K562 (cell line): Measurements from ENCODE around the gene EXD2. TPM values are rescaled to one million over a fixed set of nuclear protein-coding genes. Genes with fewer than 3 reads are reported as not detected.

Experiments
- CHD4 ChIP-seq: fragments of 200-600 bp; sonication (generic); IDR thresholded peaks from 3 replicates; pipeline ENCODE4 v1.6.1; 2012; ENCODE audit warnings: low read depth, mild to moderate bottlenecking, mixed read lengths, low read length, inconsistent platforms; ENCODE audit not compliant: insufficient read depth, insufficient replicate concordance, poor library complexity, severe bottlenecking
- GATAD2B ChIP-seq: fragments of 450-650 bp; IDR thresholded peaks from 2 replicates; pipeline ENCODE4 v1.6.1; 2017; ENCODE audit warnings: mild to moderate bottlenecking, borderline replicate concordance
- MYNN ChIP-seq, 2 experiments: sonication (generic); formaldehyde crosslinking in 1 of 2; IDR thresholded peaks; 2 replicates each; pipeline versions ENCODE4 v1.5.0 to v1.6.1; 2016 to 2020; ENCODE audit warnings: antibody characterized with exemption in 1 of 2, missing genetic modification reagents in 1 of 2
- NEUROD1 ChIP-seq: fragments of 150-350 bp; IDR thresholded peaks from 2 replicates; pipeline ENCODE4 v1.6.1; 2014; ENCODE audit warnings: borderline replicate concordance, low read length, low read depth; ENCODE audit not compliant: partially characterized antibody
- NONO ChIP-seq, 2 experiments: fragments of 200-400 bp in 1 of 2; fragments of 450-650 bp in 1 of 2; formaldehyde crosslinking in 1 of 2; IDR thresholded peaks; 2 replicates each; pipeline ENCODE4 v1.6.1; 2017; ENCODE audit warnings: low read depth in 2 of 2, mild to moderate bottlenecking in 2 of 2, moderate library complexity in 2 of 2, low read length in 1 of 2
- NR2C2 ChIP-seq, 2 experiments: fragments of 200-800 bp in 1 of 2; sonication (Bioruptor generic) in 1 of 2; sonication (generic) in 1 of 2; formaldehyde crosslinking in 1 of 2; IDR thresholded peaks; 2 replicates each; pipeline versions ENCODE4 v1.6.1 to v1.8.0; 2016 to 2022; ENCODE audit warnings: mild to moderate bottlenecking in 1 of 2, missing compliant biosample characterization in 1 of 2, missing genetic modification characterization in 1 of 2, missing genetic modification reagents in 1 of 2
- PHF8 ChIP-seq: fragments of 200-600 bp; sonication (generic); IDR thresholded peaks from 2 replicates; pipeline ENCODE4 v1.6.1; 2012; ENCODE audit warnings: mixed run types, mild to moderate bottlenecking, inconsistent platforms, low read length, moderate library complexity, borderline replicate concordance
- RFX7 ChIP-seq: fragments of 250-450 bp; sonication (Bioruptor Pico); IDR thresholded peaks from 2 replicates; pipeline ENCODE4 v1.5.1; 2021; ENCODE audit warnings: mild to moderate bottlenecking
- SOX6 ChIP-seq: fragments of 450-650 bp; IDR thresholded peaks from 2 replicates; pipeline ENCODE4 v1.6.1; 2014; ENCODE audit warnings: mild to moderate bottlenecking
- ZC3H8 ChIP-seq: fragments of 450-650 bp; IDR thresholded peaks from 2 replicates; pipeline ENCODE4 v1.6.1; 2017
- ZNF57 ChIP-seq: fragments of 450-650 bp; formaldehyde crosslinking; IDR thresholded peaks from 2 replicates; pipeline ENCODE4 v1.4.0; 2020; ENCODE audit warnings: mild to moderate bottlenecking, moderate library complexity
- polyA plus RNA-seq, 8 experiments: library from polyadenylated mRNA; depleted of rRNA in 4 of 8; stranded (reverse) in 5 of 8; unstranded in 3 of 8; fragments of >200 nt; fragmentation: Nextera tagmentation in 2 of 8; fragmentation: Illumina TruSeq in 1 of 8; extraction: Ambion mirVana in 2 of 8; extraction: Trizol in 1 of 8; gene quantifications; 2 replicates each; pipeline versions ENCODE4 v1.2.1 to v1.2.3, GENCODE V29; 2011 to 2014; ENCODE audit warnings: inconsistent platforms in 1 of 8, missing spikeins in 1 of 8
- total RNA-seq, 7 experiments: library from RNA; depleted of rRNA in 6 of 7; stranded (reverse); fragments of >200 nt in 6 of 7; fragmentation: Illumina TruSeq in 2 of 7; extraction: Trizol in 2 of 7; gene quantifications; 2 replicates each; pipeline versions ENCODE4 v1.2.1 to v1.2.3, GENCODE V29; 2011 to 2021; ENCODE audit warnings: low replicate concordance in 1 of 7
- TF ChIP-seq, protein P1 (sequence below): fragments of 450-650 bp; formaldehyde crosslinking; IDR thresholded peaks from 2 replicates; pipeline ENCODE4 v1.4.0; 2020; ENCODE audit warnings: mild to moderate bottlenecking, mixed read lengths
- TF ChIP-seq, protein P2 (sequence below): fragments of 200-800 bp; sonication (Bioruptor generic); IDR thresholded peaks from 2 replicates; pipeline ENCODE4 v1.6.1; 2017; ENCODE audit warnings: missing genetic modification characterization, missing compliant biosample characterization
- TF ChIP-seq, protein P3 (sequence below): conservative IDR thresholded peaks from 2 replicates; pipeline ENCODE4 v1.6.1; 2011; ENCODE audit warnings: low read depth, mild to moderate bottlenecking, low read length; ENCODE audit not compliant: control insufficient read depth
- TF ChIP-seq, protein P4 (sequence below): fragments of 450-650 bp; conservative IDR thresholded peaks from 2 replicates; pipeline ENCODE4 v1.6.1; 2016; ENCODE audit warnings: missing genetic modification characterization, low read depth, mild to moderate bottlenecking, control low read depth, missing compliant biosample characterization
- TF ChIP-seq, protein P5 (sequence below), 2 experiments: IDR thresholded peaks; 2 replicates each; pipeline ENCODE4 v1.6.1; 2012; ENCODE audit warnings: improper control_type of control experiment in 2 of 2, low read depth in 2 of 2, low read length in 2 of 2, borderline replicate concordance in 1 of 2

Gene EXD2
- total and polyA plus RNA-seq, 9 of the 15 experiments (the other 6 are each of a cell fraction or from before 2014, with no cell fraction given) = 1.6 to 7.5 (median 3.7) TPM

DNA sequence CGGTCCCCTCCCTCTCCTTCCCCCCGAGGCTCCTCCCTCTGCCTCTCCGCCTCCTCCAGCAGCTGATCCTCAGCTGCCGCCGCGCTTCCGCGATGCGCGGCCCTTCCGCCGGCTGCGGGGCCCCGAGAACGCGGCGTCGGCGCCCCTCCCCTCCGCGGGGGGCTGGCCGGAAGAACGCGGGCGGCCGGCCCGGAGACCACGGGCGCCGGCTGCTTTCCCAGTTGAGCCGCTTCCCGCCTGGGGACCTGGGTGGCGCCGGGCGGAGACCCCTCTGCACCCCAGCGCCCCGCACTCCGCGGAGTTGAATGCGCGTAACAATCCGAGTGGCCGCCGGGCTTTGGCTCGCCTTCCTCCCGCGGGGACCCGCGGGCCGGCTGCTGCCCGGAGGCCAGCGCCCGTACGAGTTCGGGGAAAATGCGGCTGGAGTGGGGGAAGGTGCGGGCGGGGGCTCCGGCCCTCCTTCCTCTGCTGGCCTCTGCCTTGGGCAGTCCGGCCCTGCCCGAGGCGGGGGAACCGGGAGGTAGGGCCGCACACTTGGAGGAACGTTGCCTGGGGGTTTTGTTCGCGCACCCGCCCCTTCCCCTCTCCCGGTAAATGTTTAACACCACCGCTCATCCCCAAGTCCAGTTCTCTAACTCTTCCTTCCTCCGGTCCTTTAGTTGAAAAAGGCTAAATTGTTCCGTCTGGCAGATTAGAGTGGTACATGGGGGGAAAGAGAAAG is 38.0 kb upstream of the EXD2 start (continued):
- TF ChIP-seq, protein P1, sequence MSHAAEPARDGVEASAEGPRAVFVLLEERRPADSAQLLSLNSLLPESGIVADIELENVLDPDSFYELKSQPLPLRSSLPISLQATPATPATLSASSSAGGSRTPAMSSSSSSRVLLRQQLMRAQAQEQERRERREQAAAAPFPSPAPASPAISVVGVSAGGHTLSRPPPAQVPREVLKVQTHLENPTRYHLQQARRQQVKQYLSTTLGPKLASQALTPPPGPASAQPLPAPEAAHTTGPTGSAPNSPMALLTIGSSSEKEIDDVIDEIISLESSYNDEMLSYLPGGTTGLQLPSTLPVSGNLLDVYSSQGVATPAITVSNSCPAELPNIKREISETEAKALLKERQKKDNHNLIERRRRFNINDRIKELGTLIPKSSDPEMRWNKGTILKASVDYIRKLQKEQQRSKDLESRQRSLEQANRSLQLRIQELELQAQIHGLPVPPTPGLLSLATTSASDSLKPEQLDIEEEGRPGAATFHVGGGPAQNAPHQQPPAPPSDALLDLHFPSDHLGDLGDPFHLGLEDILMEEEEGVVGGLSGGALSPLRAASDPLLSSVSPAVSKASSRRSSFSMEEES (CRISPR knock-in tag) = no peak
- TF ChIP-seq RFX7 (CRISPR knock-in tag) (no peak), NEUROD1 (peak; percentile 54), PHF8 (peak; percentile 79), MYNN (IDR thresholded peaks at IDR 0.05) (peak; percentile 21; the same call in 1 of the 2 replicates), MYNN (CRISPR knock-in tag; IDR thresholded peaks at IDR 0.05) (no peak), ZNF57 (no peak), NR2C2 (CRISPR knock-in tag; IDR thresholded peaks at IDR 0.05) (no peak), NR2C2 (tag; IDR thresholded peaks at IDR 0.05) (no peak), GATAD2B (peak; percentile 75; the same call in 1 of the 2 replicates), ZC3H8 (no peak), SOX6 (peak; percentile 34; the same call in 1 of the 2 replicates), CHD4 (no peak), NONO (IDR thresholded peaks at IDR 0.05; ENCODE audit: low read depth in 2 of 2, low read length in 1 of 2) (peak; percentile 33 to 63; a peak in 1 of 4 replicates)
- TF ChIP-seq, protein P2, sequence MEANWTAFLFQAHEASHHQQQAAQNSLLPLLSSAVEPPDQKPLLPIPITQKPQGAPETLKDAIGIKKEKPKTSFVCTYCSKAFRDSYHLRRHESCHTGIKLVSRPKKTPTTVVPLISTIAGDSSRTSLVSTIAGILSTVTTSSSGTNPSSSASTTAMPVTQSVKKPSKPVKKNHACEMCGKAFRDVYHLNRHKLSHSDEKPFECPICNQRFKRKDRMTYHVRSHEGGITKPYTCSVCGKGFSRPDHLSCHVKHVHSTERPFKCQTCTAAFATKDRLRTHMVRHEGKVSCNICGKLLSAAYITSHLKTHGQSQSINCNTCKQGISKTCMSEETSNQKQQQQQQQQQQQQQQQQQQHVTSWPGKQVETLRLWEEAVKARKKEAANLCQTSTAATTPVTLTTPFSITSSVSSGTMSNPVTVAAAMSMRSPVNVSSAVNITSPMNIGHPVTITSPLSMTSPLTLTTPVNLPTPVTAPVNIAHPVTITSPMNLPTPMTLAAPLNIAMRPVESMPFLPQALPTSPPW (CRISPR knock-in tag) = peak; percentile 88
- TF ChIP-seq, protein P3, sequence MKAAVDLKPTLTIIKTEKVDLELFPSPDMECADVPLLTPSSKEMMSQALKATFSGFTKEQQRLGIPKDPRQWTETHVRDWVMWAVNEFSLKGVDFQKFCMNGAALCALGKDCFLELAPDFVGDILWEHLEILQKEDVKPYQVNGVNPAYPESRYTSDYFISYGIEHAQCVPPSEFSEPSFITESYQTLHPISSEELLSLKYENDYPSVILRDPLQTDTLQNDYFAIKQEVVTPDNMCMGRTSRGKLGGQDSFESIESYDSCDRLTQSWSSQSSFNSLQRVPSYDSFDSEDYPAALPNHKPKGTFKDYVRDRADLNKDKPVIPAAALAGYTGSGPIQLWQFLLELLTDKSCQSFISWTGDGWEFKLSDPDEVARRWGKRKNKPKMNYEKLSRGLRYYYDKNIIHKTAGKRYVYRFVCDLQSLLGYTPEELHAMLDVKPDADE = peak; percentile 57; the same call in 1 of the 2 replicates
- TF ChIP-seq, protein P4, sequence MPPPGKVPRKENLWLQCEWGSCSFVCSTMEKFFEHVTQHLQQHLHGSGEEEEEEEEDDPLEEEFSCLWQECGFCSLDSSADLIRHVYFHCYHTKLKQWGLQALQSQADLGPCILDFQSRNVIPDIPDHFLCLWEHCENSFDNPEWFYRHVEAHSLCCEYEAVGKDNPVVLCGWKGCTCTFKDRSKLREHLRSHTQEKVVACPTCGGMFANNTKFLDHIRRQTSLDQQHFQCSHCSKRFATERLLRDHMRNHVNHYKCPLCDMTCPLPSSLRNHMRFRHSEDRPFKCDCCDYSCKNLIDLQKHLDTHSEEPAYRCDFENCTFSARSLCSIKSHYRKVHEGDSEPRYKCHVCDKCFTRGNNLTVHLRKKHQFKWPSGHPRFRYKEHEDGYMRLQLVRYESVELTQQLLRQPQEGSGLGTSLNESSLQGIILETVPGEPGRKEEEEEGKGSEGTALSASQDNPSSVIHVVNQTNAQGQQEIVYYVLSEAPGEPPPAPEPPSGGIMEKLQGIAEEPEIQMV (tag) = no peak
- TF ChIP-seq, protein P5, sequence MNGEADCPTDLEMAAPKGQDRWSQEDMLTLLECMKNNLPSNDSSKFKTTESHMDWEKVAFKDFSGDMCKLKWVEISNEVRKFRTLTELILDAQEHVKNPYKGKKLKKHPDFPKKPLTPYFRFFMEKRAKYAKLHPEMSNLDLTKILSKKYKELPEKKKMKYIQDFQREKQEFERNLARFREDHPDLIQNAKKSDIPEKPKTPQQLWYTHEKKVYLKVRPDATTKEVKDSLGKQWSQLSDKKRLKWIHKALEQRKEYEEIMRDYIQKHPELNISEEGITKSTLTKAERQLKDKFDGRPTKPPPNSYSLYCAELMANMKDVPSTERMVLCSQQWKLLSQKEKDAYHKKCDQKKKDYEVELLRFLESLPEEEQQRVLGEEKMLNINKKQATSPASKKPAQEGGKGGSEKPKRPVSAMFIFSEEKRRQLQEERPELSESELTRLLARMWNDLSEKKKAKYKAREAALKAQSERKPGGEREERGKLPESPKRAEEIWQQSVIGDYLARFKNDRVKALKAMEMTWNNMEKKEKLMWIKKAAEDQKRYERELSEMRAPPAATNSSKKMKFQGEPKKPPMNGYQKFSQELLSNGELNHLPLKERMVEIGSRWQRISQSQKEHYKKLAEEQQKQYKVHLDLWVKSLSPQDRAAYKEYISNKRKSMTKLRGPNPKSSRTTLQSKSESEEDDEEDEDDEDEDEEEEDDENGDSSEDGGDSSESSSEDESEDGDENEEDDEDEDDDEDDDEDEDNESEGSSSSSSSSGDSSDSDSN (IDR thresholded peaks at IDR 0.05; ENCODE audit: borderline replicate concordance in 1 of 2, low read depth in 2 of 2, low read length in 2 of 2) = peak; percentile 43 to 71; a peak in 3 of 4 replicates
